IMR-90 (cell line): ENCODE measurements around the gene MTLN. TPM values are rescaled to one million over a fixed set of nuclear protein-coding genes. Genes with fewer than 3 reads are reported as not detected.
"Not testable (repeated sequence)": the region's sequence is repeated elsewhere in the genome, so short reads cannot be mapped to it uniquely, and the experiment has no call there.

ENCODE experiments used
- ATAC-seq: fragments of 200-7000 bp; cut with Tn5 transposase; 2 replicates; pipeline ENCODE4 v1.9.1; 2020; ENCODE audit warnings: low read depth, mild to moderate bottlenecking, moderate library complexity
- BruUV-seq: library from RNA; stranded (reverse); fragments of 400-500 nt; replicated peaks from 2 replicates; lab custom pipeline; 2021; lab: Mats Ljungman, UMichigan
- CTCF ChIA-PET: fragments of 300-600 bp; formaldehyde crosslinking; extraction: SDS; loops from one replicate; lab custom pipeline; 2021; ENCODE audit warnings: antibody characterized with exemption; lab: Yijun Ruan, JAX
- POLR2A ChIA-PET: fragments of 300-600 bp; sonication (Branson Sonifier 250); formaldehyde crosslinking; loops from one replicate; lab custom pipeline; 2022; ENCODE audit warnings: antibody characterized with exemption; ENCODE audit not compliant: unreplicated experiment; lab: Charles Lee
- DNase-seq: peaks from one replicate; pipeline ENCODE4 v3.0.0; 2013
- H2AFZ ChIP-seq: replicated peaks from 2 replicates; pipeline ENCODE3; 2013; ENCODE audit warnings: low read length, mild to moderate bottlenecking; ENCODE audit not compliant: poor library complexity
- H2AK5ac ChIP-seq: 2 replicates; pipeline ENCODE4 v1.6.1; 2013; ENCODE audit warnings: low read depth, low read length, inconsistent platforms
- H2AK9ac ChIP-seq: replicated peaks from 2 replicates; pipeline ENCODE3; 2013; ENCODE audit warnings: mild to moderate bottlenecking, low read depth, low read length, moderate library complexity; ENCODE audit not compliant: poor library complexity
- H2BK120ac ChIP-seq: 2 replicates; pipeline ENCODE4 v1.6.1; 2013; ENCODE audit warnings: low read depth, low read length, inconsistent platforms
- H2BK15ac ChIP-seq: 3 replicates; pipeline ENCODE4 v1.6.1; 2013; ENCODE audit warnings: low read depth, low read length, inconsistent platforms
- H2BK20ac ChIP-seq: 2 replicates; pipeline ENCODE4 v1.6.1; 2013; ENCODE audit warnings: low read depth, mild to moderate bottlenecking, inconsistent platforms, low read length, moderate library complexity
- H2BK5ac ChIP-seq: 2 replicates; pipeline ENCODE4 v1.6.1; 2013; ENCODE audit warnings: mild to moderate bottlenecking, low read depth, low read length, inconsistent platforms; ENCODE audit not compliant: poor library complexity, severe bottlenecking
- H3K14ac ChIP-seq: replicated peaks from 2 replicates; pipeline ENCODE4 v1.6.1; 2013; ENCODE audit warnings: low read depth, low read length, inconsistent platforms
- H3K18ac ChIP-seq: 2 replicates; pipeline ENCODE4 v1.6.1; 2013; ENCODE audit warnings: low read depth, low read length, control low read depth
- H3K23ac ChIP-seq: 2 replicates; pipeline ENCODE4 v1.6.1; 2013; ENCODE audit warnings: low read depth, low read length, inconsistent platforms
- H3K27ac ChIP-seq: 2 replicates; pipeline ENCODE4 v1.5.1; 2013; ENCODE audit warnings: mild to moderate bottlenecking, control low read depth, low read length; ENCODE audit not compliant: insufficient read depth
- H3K27me3 ChIP-seq: 2 replicates; pipeline ENCODE4 v1.6.1; 2013; ENCODE audit warnings: low read length; ENCODE audit not compliant: control insufficient read depth, insufficient read depth
- H3K36me3 ChIP-seq: 2 replicates; pipeline ENCODE4 v1.6.1; 2013; ENCODE audit warnings: low read length, mixed read lengths; ENCODE audit not compliant: control insufficient read depth, insufficient read depth
- H3K4ac ChIP-seq: 2 replicates; pipeline ENCODE4 v1.6.1; 2013; ENCODE audit warnings: low read depth, low read length, inconsistent platforms
- H3K4me1 ChIP-seq: 2 replicates; pipeline ENCODE4 v1.6.1; 2013; ENCODE audit warnings: low read length, mixed read lengths; ENCODE audit not compliant: control insufficient read depth, insufficient read depth
- H3K4me2 ChIP-seq: 2 replicates; pipeline ENCODE4 v1.6.1; 2013; ENCODE audit warnings: low read depth, mild to moderate bottlenecking, control low read depth, low read length, moderate library complexity
- H3K4me3 ChIP-seq: 2 replicates; pipeline ENCODE4 v1.5.1; 2013; ENCODE audit warnings: low read depth, mild to moderate bottlenecking, control low read depth, low read length, moderate library complexity; ENCODE audit not compliant: insufficient read depth
- H3K56ac ChIP-seq: 2 replicates; pipeline ENCODE4 v1.6.1; 2013; ENCODE audit warnings: low read length, inconsistent platforms; ENCODE audit not compliant: insufficient read depth; ENCODE audit errors: extremely low read depth
- H3K79me1 ChIP-seq, 2 experiments: 2 replicates each; pipeline ENCODE4 v1.6.1; 2013; ENCODE audit warnings: low read length in 2 of 2, inconsistent platforms in 1 of 2, low read depth in 1 of 2
- H3K9ac ChIP-seq: 2 replicates; pipeline ENCODE4 v1.6.1; 2013; ENCODE audit warnings: low read depth, low read length, control low read depth
- H3K9me1 ChIP-seq: 2 replicates; pipeline ENCODE4 v1.6.1; 2013; ENCODE audit warnings: low read length, inconsistent platforms; ENCODE audit not compliant: insufficient read depth
- H3K9me3 ChIP-seq: 2 replicates; pipeline ENCODE4 v1.6.1; 2013; ENCODE audit warnings: low read length; ENCODE audit not compliant: control insufficient read depth, insufficient read depth
- H4K20me1 ChIP-seq: 2 replicates; pipeline ENCODE4 v1.6.1; 2013; ENCODE audit warnings: low read length, inconsistent platforms; ENCODE audit not compliant: insufficient read depth
- H4K5ac ChIP-seq: 2 replicates; pipeline ENCODE4 v1.6.1; 2013; ENCODE audit warnings: mild to moderate bottlenecking, low read depth, low read length, control low read depth
- H4K8ac ChIP-seq, 2 experiments: 2 replicates each; pipeline ENCODE4 v1.6.1; 2013; ENCODE audit warnings: low read depth in 2 of 2, low read length in 2 of 2, control low read depth in 1 of 2, inconsistent platforms in 1 of 2
- H4K91ac ChIP-seq: 2 replicates; pipeline ENCODE4 v1.6.1; 2013; ENCODE audit warnings: low read depth, low read length, inconsistent platforms; ENCODE audit not compliant: insufficient read depth
- WGBS, 2 experiments: methylation state at CpG; one replicate each; pipeline versions ENCODE4 v1.1.5 to v1.1.7; 2013; ENCODE audit warnings: missing lambda C conversion rate in 2 of 2; ENCODE audit not compliant: insufficient read length in 1 of 2; ENCODE audit errors: extremely low coverage in 2 of 2; 5-methylcytosine and 5-hydroxymethylcytosine counted together
- dilution Hi-C: fragments of 300-500 bp; cut with HindIII; formaldehyde crosslinking; loops from one replicate; pipeline ENCODE4 v1.14.3; 2018; ENCODE audit warnings: low sequenced_read_pairs; ENCODE audit not compliant: unreplicated experiment
- in situ Hi-C: fragments of 300-500 bp; cut with MboI; formaldehyde crosslinking; loops from 3 replicates; pipeline ENCODE4 v1.14.3; 2019; ENCODE audit warnings: low sequenced_read_pairs, inconsistent platforms, mixed read lengths
- intact Hi-C: fragments of 100-400 bp; cut with micrococcal nuclease; formaldehyde crosslinking; loops from 2 replicates; pipeline ENCODE4 v1.10.0; 2022
- polyA plus RNA-seq, 3 experiments: library from polyadenylated mRNA; depleted of rRNA; stranded (reverse); fragments of >200 nt; gene quantifications; 2 replicates each; pipeline ENCODE4 v1.2.3, GENCODE V29; 2012; ENCODE audit warnings: low replicate concordance in 1 of 3
- total RNA-seq: library from RNA; depleted of rRNA; stranded (reverse); fragments of >200 nt; gene quantifications from 2 replicates; pipeline ENCODE4 v1.2.3, GENCODE V29; 2012

Gene MTLN
- total and polyA plus RNA-seq, 2 of the 4 experiments (the other 2 are of a cell fraction) = 13.5 to 14.5 TPM

DNA sequence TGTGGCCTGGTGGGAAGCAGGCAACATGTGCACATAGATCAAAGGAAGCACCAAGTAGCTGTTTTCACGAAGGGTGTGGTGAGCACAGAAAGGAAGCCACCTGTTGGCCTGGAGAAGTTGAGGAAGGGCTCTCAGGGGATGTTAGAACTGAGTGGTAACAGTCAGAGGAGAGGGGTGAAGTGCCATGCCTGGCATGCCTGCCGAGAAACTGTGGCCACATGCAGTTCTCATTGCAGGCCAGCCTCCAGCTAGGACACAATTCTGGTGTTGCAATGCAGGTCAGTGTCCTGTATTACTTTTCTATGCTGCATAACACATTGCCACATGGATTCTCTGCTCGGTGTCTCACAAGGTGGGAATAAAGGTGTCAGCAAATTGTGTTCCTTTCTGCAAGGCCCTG lies 30.9 kb upstream of the MTLN start:
- H3K14ac ChIP-seq, H3K23ac ChIP-seq, H4K20me1 ChIP-seq, H3K9me3 ChIP-seq, in situ Hi-C loops, CTCF ChIA-PET, H2BK15ac ChIP-seq, H3K4me1 ChIP-seq, H4K8ac ChIP-seq, dilution Hi-C loops, DNase-seq, H3K4me3 ChIP-seq, H2BK120ac ChIP-seq, ATAC-seq, H2AK9ac ChIP-seq, H2AK5ac ChIP-seq, H3K27ac ChIP-seq, H3K9me1 ChIP-seq, H4K5ac ChIP-seq, H3K79me1 ChIP-seq, H4K91ac ChIP-seq, POLR2A ChIA-PET, BruUV-seq, H3K36me3 ChIP-seq, H3K27me3 ChIP-seq, H3K18ac ChIP-seq, H2BK5ac ChIP-seq, H3K9ac ChIP-seq, H3K4ac ChIP-seq, H2BK20ac ChIP-seq, H3K4me2 ChIP-seq, H3K56ac ChIP-seq, H2AFZ ChIP-seq, intact Hi-C loops: not testable (repeated sequence)
- WGBS, 2 experiments = no CpG with 5 or more reads among the region's 3 CpGs

DNA sequence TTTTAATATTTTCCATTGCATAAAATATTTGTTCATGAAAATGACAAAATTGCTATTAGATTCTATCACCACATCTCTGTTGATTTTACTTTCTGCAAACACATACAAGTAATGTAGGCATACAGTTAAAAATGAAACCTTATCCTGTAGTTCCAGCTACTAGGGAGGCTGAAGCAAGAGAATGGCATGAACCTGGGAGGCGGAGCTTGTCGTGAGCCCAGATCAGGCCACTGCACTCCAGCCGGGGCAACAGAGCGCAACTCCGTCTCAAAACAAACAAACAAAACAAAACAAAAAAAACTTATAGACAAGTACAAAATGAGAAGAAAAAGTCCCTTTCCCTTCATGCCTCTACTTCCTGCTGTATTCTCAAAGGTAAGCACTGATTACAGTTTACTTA lies 22.2 kb upstream of the MTLN start:
- H3K4ac ChIP-seq, H3K9me3 ChIP-seq, in situ Hi-C loops, H2AFZ ChIP-seq, H2BK5ac ChIP-seq, H2BK20ac ChIP-seq, H2BK15ac ChIP-seq, dilution Hi-C loops, H3K56ac ChIP-seq, H3K23ac ChIP-seq, H3K9ac ChIP-seq, BruUV-seq, H3K4me3 ChIP-seq, H3K79me1 ChIP-seq, DNase-seq, H4K5ac ChIP-seq, POLR2A ChIA-PET, H4K8ac ChIP-seq, H3K36me3 ChIP-seq, H2BK120ac ChIP-seq, H3K9me1 ChIP-seq, H3K14ac ChIP-seq, H3K4me1 ChIP-seq, CTCF ChIA-PET, H4K91ac ChIP-seq, H2AK5ac ChIP-seq, H2AK9ac ChIP-seq, H3K18ac ChIP-seq, intact Hi-C loops, H4K20me1 ChIP-seq, H3K27me3 ChIP-seq, H3K4me2 ChIP-seq, H3K27ac ChIP-seq: not testable (repeated sequence)
- WGBS, 2 experiments = no CpG with 5 or more reads among the region's 5 CpGs
- ATAC-seq = peak; percentile 70
